ENCODE measurements around the gene OR4D9.

Gene OR4D9

GRCh38 chr11:59556917-59557348 lies 45.6 kb downstream of the OR4D9 start:
- ATAC-seq (peak; percentile 33), DNase-seq (peak; percentile 33)
- Mint-ChIP-seq H3K36me3 (ENCODE audit: low read depth) (peaks cover 10% of the 10 kb centered on the region), H3K27ac (peak overlapping the region; percentile 96), H3K4me1 (peaks cover 56% of the 10 kb centered on the region), H3K4me3 (peak overlapping the region; percentile 81), H3K27me3 (peaks cover 14% of the 10 kb centered on the region), H3K9me3 (no peaks in the 10 kb centered on the region)

DNA sequence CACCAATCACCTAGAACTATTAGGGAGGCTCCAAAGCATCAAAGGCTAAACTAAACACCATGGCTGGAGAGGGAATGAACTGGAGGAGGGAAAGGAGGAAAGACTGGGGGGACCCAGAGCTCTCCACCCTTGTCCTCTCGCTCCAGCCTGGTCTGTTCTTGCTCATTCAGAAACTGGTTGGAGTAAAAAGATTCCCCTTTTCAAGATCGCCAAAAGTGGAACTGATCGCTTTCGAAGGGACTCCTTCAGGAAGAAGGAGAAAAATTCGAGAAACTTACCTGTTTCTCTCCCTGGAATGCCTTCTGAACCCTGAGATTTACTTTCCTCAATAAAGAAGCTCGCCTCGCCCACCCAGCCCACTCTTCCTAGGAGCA lies 46.9 kb downstream of the OR4D9 start:
- Mint-ChIP-seq H3K27ac (no peak overlapping the region), H3K27me3 (peaks cover 13% of the 10 kb centered on the region), H3K36me3 (ENCODE audit: low read depth) (peaks cover 10% of the 10 kb centered on the region), H3K4me1 (peaks cover 53% of the 10 kb centered on the region), H3K9me3 (no peaks in the 10 kb centered on the region), H3K4me3 (peak overlapping the region; percentile 81)
- DNase-seq (no peak), ATAC-seq (no peak)

GRCh38 chr11:59559886-59560285 lies 48.5 kb downstream of the OR4D9 start:
- ATAC-seq (no peak), DNase-seq (no peak)
- Mint-ChIP-seq H3K4me3 (peak overlapping the region; percentile 95), H3K27ac (peak overlapping the region; percentile 99), H3K9me3 (no peaks in the 10 kb centered on the region), H3K4me1 (peaks cover 52% of the 10 kb centered on the region), H3K27me3 (peaks cover 10% of the 10 kb centered on the region), H3K36me3 (ENCODE audit: low read depth) (peaks cover 10% of the 10 kb centered on the region)

DNA sequence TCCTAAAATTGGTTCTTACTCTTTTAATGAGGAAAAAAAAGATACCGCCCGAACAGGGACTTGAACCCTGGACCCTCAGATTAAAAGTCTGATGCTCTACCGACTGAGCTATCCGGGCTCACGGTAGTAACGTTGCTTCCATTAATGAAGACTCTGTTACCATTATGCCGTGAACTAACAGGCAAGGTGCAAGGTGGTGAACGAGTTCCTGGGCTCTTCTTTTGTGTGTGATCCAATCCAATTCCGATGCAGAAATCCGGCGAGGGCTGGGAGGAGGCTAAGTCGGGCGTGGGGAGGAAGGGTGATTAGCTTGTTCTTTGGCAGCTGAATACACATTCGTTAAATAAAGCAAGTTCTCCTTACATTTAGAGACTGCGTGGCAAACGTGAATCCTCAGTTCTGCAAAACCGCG lies 49.0 kb downstream of the OR4D9 start:
- DNase-seq (peak; percentile 83), ATAC-seq (peak; percentile 3)
- H3K4me1 Mint-ChIP-seq = peaks cover 51% of the 10 kb centered on the region
- peaks cover 10% of the 10 kb centered on the region for H3K27me3 Mint-ChIP-seq
- H3K9me3 Mint-ChIP-seq = no peaks in the 10 kb centered on the region
- peak overlapping the region; percentile 99 for H3K27ac Mint-ChIP-seq
- H3K36me3 Mint-ChIP-seq (ENCODE audit: low read depth) = peaks cover 10% of the 10 kb centered on the region
- peak overlapping the region; percentile 95 for H3K4me3 Mint-ChIP-seq

GRCh38 chr11:59560702-59561473 lies 49.5 kb downstream of the OR4D9 start:
- Mint-ChIP-seq H3K27ac (peak overlapping the region; percentile 99), H3K4me3 (peak overlapping the region; percentile 95), H3K9me3 (no peaks in the 10 kb centered on the region), H3K4me1 (peaks cover 46% of the 10 kb centered on the region), H3K27me3 (peaks cover 10% of the 10 kb centered on the region), H3K36me3 (ENCODE audit: low read depth) (peaks cover 10% of the 10 kb centered on the region)
- ATAC-seq = peak; percentile 2
- DNase-seq = peak; percentile 87

DNA sequence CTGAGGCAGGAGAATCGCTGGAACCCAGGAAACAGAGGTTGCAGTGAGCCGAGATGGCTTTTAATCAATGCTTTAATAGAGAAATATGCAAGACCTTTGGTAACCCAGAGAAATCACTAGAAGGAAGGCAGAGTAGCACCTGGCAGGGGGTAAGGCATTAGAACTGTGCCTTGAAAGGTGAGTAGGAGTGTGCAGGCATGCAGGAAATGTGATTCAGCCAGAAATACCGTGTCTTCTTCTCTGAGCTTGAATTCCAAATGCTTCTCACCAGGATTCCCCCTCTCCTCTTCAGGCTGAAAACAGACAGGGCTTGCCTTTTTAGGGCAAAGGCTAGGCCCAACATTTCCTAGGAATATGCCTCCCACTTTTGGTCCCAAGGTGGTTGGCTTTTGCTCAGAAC lies 51.0 kb downstream of the OR4D9 start:
- H3K36me3 Mint-ChIP-seq (ENCODE audit: low read depth) = peaks cover 5% of the 10 kb centered on the region
- no peak overlapping the region for H3K4me3 Mint-ChIP-seq

More for the DNA sequence above, 51.0 kb downstream of the OR4D9 start:
- H3K4me1 Mint-ChIP-seq = peaks cover 40% of the 10 kb centered on the region
- ATAC-seq = no peak
- H3K27ac Mint-ChIP-seq = no peak overlapping the region
- no peaks in the 10 kb centered on the region for H3K9me3 Mint-ChIP-seq
- H3K27me3 Mint-ChIP-seq = peaks cover 5% of the 10 kb centered on the region
- DNase-seq = no peak

Measured in activated naive CD8-positive, alpha-beta T cell treated with anti-CD3 and anti-CD28 coated beads, Interleukin-2, amount 50 U/mL, for 24 hours (primary cell).